Measurements from ENCODE around the gene NSG1. TPM values are rescaled to one million over a fixed set of nuclear protein-coding genes. Genes with fewer than 3 reads are reported as not detected.
"Not testable (repeated sequence)": the region's sequence is repeated elsewhere in the genome, so short reads cannot be mapped to it uniquely, and the experiment has no call there.

Gene NSG1
- total RNA-seq, 1 donor from 2014 or later, result 58.5 TPM

- ATAC-seq, result no peak
These were observed 51.0 kb downstream of the NSG1 start for GRCh38 chr4:4437798-4438470.

GRCh38 chr4:4438891-4439290 lies 52.0 kb downstream of the NSG1 start:
- ATAC-seq, result no peak

- ATAC-seq, result no peak
These were observed 52.9 kb downstream of the NSG1 start for GRCh38 chr4:4439782-4440181.

- no peak for ATAC-seq
These were observed 53.6 kb downstream of the NSG1 start for GRCh38 chr4:4440333-4441061.

- ATAC-seq, result no peak
These were observed 56.9 kb downstream of the NSG1 start for GRCh38 chr4:4443821-4444220.

- no peak for ATAC-seq
These were observed 59.5 kb downstream of the NSG1 start for GRCh38 chr4:4446434-4446833.

- no peak for ATAC-seq
These were observed 68.4 kb downstream of the NSG1 start for GRCh38 chr4:4455210-4455865.

- ATAC-seq, result peak; percentile 8
These were observed 69.4 kb downstream of the NSG1 start for GRCh38 chr4:4456351-4456750.

GRCh38 chr4:4456816-4457578 lies 70.1 kb downstream of the NSG1 start:
- ATAC-seq, result no peak

GRCh38 chr4:4457803-4458553 lies 71.1 kb downstream of the NSG1 start:
- ATAC-seq, result no peak

- no peak for ATAC-seq
These were observed 72.3 kb downstream of the NSG1 start for GRCh38 chr4:4459181-4459580.

GRCh38 chr4:4460759-4461158 lies 73.9 kb downstream of the NSG1 start:
- no peak for ATAC-seq

GRCh38 chr4:4461178-4461577 lies 74.3 kb downstream of the NSG1 start:
- no peak for ATAC-seq

- ATAC-seq, result peak; percentile 10
These were observed 74.9 kb downstream of the NSG1 start for GRCh38 chr4:4461850-4462249.

- ATAC-seq, result no peak
These were observed 76.1 kb downstream of the NSG1 start for GRCh38 chr4:4462970-4463369.

- ATAC-seq, result not testable (repeated sequence)
These were observed 78.3 kb downstream of the NSG1 start for GRCh38 chr4:4465238-4465637.

Other genes with a start within 250 kb of the NSG1 start
- gene OTOP1, start 160.2 kb upstream of the NSG1 start, total RNA-seq, result 0.32 TPM
- gene TMEM128, start 138.9 kb upstream of the NSG1 start, total RNA-seq, result 12.0 TPM
- 16.1 TPM for gene LYAR, start 96.9 kb upstream of the NSG1 start, total RNA-seq
- gene ZBTB49, start 96.9 kb upstream of the NSG1 start, total RNA-seq, result 4.2 TPM
- gene STX18, start 154.9 kb downstream of the NSG1 start, total RNA-seq, result 13.6 TPM

All from esophagus mucosa (tissue), 1 donor.